ENCODE data around the gene TM9SF3.
"Not testable (repeated sequence)": the region's sequence is repeated elsewhere in the genome, so short reads cannot be mapped to it uniquely, and the experiment has no call there.

Gene TM9SF3

DNA sequence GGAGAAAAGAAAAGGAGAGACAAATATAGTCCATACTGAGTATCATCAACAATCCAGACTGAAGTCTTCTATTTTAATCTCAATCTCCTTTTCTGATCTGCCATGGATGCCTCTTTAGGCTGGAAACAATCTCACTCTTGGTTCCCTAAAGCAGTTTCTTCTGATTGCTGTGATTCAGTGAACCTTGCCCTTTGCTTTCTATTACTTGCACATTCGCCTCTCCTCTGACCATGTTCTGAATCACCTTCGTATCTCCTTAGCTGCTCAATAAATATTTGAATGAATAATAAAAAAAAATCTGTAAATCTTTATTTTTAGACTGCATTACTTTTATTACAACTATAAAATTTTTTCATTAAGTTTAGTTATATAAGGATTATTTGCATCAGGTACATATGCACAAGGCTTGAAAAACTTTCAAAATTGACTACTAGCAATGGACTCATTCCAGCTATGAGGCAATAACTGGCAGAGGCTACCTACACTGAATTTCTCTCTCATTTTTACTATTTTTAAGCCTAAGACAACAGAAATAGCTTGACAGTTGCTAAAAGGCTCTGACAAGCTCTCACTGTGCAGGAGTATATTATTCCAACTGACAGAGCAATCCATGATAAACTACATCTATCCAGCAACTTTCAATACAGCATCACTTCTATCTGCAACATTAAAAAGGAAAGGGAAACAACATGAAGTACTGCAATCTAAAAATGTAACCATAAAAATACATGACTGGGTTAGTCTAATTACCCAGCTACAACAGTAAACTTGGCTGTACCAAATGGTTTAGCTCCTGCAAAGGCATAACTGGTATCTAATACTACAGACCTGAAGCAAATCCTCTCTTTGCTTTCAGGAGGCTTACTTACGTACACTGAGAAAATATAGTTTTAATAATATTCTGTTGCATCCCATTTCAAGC, 25.6 kb downstream of the TM9SF3 start:
- no peak for DNase-seq

DNA sequence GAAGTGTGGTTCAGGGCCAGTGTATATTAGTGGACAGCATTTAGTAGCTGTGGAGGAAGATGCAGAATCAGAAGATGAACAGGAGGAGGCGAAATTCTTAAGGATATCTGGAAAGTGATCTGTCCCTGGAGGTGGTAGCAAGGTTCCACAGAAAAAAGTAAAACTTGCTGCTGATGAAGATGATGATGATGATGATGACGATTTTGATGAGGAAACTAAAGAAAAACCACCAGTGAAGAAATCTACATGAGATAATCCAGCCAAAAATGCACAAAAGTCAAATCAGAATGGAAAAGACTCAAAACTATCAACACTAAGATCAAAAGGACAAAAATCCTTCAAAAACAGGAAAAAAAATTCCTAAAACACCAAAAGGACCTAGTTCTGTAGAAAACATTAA, 26.3 kb downstream of the TM9SF3 start:
- no peak for DNase-seq

DNA sequence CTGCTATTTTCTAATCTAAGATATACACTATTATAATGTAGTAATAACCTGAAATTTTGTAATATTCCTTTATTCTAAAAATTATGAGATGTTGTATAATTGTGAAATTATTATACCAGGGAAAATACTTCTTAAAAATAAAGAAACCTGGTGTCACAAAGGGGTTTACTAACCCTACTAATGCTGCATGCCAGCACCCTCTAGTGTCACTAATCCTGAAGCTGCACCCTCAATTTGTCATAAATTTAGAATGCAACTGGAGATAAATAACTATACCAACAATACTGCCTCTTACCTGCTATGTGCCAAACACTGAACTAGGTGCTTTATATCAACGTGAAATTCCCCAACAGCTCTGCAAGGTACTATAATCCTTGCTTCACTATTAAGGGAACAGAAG, 30.8 kb downstream of the TM9SF3 start:
- DNase-seq, result peak in 1 of 2 donors; percentile 9

DNA sequence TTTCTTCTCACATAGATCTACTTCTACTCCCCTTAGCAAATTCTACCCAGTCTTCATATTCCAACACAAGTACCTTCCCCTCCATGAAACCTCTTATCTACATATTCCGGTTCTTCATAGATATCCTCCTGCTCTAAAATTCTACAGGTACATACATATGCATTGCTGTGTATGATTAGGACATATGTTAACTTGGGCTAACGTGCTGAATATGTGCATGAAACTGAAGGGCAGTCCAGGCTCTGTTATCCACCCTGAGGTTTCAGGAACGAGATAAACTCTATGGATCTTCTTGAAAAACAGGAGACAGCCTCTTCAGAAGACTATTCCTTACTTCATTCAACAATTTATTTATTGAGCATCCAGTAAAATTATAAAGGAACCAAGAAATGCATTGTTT, 31.5 kb downstream of the TM9SF3 start:
- no peak for DNase-seq

DNA sequence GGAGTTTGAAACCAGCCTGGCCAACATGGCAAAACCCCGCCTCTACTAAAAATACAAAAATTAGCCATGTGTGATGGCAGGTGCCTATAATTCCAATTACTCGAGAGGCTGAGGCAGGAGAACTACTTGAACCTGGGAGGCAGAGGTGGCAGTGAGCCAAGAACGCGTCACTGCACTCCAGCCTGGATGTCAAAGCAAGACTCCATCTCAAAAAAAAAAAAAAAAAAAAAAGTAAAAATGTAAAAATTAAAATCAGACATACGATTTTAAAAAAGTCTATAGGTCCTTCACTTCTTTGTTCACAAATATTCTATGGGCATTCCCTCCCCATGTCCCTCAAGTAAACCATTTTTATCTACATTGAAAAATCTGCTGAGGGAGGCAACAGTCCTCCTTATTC, 38.2 kb downstream of the TM9SF3 start:
- no peak for DNase-seq

DNA sequence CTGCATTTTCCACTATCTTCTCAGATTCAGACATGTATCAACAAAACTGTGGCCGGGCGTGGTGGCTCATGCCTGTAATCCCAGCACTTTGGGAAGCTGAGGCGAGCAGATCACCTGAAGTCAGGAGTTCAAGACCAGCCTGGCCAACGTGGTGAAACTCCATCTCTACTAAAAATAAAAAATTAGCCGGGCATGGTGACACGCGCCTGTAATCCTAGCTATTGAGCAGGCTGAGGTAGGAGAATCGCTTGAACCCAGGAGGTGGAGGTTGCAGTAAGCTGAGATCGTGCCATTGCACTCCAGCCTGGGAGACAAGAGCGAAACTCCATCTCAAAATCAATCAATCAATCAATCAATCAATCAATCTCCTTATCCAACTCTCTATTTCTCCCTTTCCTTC, 41.3 kb downstream of the TM9SF3 start:
- DNase-seq, result not testable (repeated sequence)

DNA sequence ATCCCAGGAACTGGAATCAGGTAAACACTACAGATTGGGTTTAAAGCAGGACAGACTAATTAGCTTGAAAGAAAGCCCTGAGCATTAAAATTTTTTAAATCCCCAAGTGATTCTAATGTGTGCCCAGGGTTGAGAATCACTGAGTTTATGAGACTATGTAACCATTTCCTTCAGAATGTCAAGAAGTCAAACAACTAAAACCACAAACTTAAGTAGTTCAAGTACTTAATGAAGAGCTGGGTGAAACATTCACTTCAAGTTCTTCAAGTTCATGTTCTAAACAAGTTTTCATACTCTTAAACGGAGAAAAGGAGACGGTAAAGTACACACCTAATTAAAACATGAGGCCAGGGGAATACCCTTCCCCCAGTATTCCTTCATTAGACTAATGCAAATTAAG, 44.9 kb downstream of the TM9SF3 start:
- DNase-seq, result no peak

DNA sequence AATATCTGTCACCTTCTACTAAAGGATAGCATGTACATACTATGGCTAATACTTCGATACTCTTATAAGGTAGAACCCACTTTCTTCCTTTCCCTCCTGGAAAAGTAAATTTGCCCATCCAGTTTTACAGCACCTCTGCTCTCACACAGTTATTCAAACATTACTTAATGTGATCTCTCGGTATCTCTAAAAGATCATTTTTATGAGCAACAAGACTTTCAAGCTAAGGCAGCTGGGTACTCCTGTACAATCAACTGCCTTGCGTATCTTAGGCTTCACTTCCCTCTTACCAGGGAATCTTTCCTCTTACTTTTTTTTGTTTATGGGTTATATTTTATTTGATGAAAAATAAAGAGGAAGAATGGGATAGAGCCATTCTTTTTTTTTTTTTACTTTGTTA, 46.6 kb downstream of the TM9SF3 start:
- no peak for DNase-seq

DNA sequence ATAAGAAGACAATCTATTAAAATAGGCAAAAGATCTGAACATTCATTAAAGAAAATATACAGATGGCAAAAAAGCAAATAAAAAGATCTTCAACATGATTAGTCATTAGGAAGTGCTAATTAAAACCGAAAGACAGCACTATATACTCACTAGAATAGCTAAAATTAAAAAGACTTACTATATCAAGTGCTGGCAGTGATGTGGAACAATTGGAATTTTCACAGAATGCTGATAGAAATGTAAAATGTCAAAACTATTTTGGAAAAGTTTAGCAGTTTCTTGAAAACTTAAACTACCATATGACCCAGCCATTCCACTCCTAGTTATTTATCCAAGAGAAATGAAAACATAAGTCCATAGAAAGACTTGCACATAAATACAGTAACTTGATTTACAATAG, 48.1 kb downstream of the TM9SF3 start:
- DNase-seq, result no peak

DNA sequence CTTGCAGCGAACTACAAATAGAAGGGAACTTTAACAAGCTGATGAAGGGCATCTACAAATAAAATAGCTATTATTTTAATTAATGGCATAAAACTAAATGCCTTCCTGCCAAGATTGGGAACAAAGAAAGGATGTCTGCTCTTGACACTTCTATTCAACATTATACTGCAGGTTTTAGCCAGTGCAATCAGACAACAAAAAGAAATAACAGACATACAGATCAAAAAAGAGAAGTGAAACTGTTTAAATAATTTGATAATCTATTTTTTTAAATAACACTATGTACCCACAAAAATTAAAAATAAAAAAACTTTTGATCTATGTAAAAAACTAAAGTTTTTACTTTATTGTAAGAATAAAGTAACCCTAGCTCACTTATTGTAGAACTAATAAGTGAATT, 50.7 kb downstream of the TM9SF3 start:
- DNase-seq, result no peak

DNA sequence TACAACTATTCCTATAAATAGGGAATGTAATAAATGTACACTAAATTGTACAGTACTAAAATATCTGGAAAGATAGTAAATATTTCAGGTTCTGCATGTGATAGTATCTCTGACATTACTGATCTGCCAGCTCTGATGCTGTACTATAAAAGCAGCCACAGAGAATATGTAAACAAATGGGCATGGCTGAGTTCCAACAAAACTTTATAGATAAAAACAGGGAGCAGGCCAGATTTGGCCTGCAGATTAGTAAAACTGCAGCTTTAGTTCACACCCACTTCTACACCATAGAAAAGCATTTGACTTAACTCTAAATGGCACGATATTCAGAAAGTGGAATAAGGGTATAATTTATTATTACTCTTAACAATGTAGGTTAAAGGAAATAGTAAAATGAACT, 54.3 kb downstream of the TM9SF3 start:
- DNase-seq, result no peak

DNA sequence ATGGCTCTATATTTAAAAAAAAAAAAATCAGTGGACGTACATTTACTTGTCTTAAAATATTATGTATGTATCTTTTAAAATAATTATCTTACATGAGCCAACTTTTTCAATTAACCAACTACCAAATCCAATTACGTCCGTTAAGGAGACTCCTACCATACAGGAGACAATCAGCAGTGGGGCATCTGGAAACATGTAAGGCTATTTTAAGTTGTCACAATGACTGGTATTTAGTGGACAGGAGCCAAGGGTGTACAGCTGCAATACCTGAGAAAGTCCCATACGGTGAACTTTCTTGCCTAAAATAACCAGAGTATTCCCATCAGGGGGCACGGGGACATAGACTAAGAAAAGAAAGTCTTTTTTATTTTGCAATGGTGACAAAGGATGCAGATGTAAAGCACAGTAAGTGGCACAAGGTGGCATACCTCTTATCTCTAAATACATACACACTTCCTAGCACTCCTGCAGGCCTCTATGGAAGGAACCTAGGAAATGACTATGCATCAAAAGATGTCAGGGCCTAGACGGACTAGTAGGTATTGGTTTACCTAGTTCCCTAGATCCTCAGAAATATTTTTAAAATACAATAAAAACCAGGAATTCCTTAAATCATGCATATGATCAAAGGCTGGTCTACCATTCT, 57.1 kb downstream of the TM9SF3 start:
- no peak for DNase-seq

DNA sequence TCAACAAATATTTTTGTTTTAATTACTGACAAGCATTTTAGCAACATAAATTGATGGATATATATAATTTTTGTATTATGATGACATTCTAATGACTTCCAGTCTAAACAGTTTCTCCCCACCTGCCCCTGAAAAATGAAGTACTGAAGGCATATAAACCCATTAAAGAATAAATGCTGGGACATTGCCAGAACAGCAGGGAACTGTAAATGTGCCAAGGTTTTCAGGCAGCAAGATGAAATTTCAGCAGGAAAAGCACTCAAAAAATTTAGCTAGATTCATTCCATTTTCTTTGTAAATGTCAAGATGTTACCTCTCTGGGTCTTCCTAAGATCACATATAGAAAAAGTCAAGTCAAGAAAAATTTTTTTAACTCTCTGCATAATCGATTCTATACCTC, 62.1 kb downstream of the TM9SF3 start:
- DNase-seq, result no peak

DNA sequence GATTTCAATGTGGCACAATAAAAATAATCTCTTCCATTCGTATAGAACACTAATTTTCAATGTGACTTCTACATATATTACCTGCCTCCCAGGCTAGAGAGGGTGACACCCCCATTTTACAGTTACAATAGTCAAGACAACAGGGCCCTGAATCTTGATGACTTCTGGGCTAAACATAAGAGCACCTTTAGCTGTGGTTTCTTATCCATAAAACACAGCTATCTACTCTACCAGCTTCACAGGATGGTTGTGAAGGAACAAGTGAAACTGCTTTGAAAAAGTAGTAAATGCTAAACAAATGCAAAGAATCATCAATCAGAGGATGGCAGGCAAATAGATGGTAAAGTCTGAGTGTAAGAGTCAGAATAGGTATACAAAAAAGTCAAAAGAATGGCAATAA, 69.5 kb downstream of the TM9SF3 start:
- no peak for DNase-seq

DNA sequence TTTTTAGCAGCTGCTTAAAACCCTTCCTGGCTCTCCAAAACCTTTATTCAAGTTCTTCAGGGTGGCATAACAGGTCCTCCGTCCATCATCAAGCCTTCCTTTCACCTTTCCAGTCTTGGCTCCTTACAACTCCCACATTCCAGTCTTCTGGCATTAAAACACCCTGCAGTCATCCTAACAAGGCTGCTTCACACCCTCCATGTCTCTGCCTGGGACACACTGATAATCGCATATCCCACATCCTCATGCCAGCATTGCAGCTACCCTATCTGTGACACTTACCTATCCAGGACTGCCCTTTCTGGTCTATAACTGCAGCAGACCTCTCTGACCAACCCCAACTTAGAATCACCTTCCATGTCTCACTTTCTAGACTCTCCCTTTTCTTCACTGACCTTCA, 70.5 kb downstream of the TM9SF3 start:
- DNase-seq, result no peak

DNA sequence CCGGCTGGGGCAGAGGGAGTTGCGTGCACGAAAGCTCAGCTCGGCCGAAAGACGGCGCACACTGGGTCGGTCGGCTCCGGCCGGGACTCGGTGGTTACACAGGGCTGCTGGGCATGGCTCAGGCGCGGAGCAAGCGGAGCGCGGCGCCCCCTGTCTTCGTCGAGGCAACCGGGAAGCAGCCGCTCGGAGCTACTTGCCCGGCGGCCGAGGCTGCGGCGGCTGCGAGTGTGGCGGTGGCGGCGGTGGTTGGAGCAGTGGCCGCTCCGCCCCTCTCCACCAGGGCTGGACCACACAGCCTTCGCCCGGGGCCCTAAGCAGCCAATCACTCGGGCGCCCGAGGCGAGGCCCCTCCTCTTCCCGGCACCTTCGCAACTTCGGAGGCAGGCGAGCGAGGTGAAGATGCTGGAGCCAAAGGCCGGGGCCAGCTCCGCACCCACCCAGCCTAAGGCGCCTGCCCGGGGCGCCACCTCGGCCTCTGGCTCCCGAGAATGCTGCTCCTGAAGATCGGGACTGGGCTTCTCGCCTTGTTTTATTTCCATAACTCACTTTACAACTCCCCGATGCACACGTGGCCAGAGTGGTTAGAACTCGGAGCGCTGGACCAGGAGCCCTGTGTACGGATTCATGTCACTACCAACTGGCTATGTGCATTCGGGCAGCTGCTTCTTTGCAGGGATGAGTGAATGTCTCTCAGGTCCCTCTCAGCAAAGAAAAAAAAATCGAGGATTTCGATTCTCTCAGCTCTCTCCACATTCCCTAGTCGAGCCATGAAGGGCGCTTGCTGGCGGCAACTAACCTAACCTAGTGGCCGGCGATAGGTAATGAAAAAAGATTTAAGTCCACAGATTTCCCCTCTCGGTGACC, 72.9 kb downstream of the TM9SF3 start, which contains the start of gene TLL2:
TLL2 (minus strand) TSS at position 229 of the 864 bp plus-strand sequence. CDS start 241 bp downstream, outside the sequence.
- DNase-seq, result peak; percentile 69 to 72

DNA sequence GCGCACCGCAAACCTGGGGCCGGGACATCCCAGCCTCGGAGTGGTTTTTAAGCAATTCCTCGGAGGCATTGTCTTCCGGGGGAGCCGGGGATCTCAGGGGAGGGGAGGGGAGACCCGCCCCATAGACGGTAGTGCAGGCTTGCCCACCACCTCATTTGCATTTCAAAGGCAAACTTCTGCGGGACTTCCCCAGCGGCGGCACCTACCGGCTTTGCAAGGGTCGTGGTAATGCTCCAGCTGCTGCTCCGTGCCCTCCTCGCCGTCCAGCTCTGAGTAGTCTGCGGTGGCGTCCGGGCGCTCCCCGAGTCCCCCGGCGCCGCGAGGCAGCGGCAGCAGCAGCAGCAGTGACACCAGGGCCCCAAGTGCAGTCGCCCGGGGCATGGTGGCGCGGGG, 73.5 kb downstream of the TM9SF3 start:
- no peak for DNase-seq

DNA sequence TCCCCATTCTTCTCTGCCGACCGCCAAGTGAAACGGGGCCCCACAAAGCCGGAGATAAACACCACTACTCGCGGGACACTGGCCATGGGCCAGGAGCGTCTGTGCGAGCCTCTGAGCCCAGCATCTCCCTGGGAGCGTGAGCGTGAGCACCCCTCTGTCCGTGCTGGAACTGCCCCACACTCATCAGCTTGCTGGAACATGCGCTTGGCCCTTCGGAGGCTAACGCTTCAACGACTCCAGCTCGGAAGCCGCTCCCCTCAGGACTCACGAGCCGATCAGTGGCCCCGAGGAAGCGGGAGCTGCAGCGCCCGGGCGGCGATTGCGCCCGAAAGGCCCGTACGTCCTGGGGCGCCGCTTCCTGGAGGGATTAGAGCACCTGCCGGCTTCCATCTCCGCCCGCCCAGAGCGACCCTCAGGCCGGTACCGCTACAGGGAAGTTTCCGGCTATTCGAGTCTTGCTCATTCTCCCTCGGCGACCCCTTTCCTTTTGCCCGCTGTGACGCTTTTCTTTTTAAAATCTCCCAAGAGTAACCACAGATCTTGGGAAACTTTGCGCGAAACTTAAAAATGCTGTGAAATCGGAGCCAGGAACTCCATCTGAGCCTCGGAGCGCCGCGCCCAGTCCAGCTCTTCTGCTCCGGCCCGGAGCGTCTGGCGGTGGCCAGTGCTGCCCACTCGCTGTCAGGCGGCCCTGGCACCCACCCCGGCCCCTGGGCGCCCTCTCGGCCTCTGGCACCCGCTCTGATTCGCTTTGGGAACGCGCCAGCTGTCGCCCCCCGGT, 74.1 kb downstream of the TM9SF3 start:
- DNase-seq, result peak in 1 of 2 donors; percentile 31

DNA sequence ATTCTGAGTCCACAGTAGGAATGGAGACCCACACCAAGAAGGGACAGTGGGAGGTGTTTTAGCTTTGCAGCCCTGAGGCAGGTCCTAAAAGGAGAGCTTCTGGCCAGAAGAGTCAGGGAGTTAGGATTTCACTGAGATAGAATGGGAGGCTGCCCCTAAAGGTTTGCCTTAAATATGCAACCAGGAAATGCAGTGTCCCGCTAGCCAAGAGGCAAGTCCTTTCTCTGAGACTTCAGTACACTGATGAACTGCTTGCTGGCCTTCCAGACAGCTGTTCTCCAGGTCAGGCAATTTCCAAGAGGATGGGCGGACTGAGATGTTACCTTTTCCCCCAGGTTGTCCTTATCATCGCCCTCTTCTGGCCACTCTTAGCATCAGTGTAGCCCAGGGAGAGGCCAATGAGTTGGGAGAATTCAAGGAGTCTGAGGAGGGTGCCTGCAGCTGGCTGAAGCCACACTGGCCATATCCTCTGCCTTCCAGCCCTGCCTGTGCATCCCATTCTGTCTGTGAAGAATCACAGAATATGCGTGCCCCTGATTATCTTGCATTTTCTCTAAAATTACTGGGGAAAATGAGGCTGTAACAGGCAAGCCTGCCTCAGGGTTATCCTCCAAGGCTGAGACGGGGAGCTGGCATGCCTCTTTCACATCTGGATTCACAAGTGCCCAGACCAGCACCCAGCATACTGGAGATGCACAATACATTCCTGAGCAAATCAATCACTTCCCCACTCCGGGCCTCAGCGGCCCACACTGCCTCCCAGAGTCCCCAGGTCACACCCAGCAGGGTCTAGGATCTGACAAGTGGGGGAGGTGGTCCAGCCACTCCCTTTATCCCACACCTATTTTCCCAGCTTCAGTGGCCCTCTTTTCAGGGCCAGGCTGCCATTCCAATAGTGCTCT, 75.5 kb downstream of the TM9SF3 start:
- DNase-seq, result peak in 1 of 2 donors; percentile 37

DNA sequence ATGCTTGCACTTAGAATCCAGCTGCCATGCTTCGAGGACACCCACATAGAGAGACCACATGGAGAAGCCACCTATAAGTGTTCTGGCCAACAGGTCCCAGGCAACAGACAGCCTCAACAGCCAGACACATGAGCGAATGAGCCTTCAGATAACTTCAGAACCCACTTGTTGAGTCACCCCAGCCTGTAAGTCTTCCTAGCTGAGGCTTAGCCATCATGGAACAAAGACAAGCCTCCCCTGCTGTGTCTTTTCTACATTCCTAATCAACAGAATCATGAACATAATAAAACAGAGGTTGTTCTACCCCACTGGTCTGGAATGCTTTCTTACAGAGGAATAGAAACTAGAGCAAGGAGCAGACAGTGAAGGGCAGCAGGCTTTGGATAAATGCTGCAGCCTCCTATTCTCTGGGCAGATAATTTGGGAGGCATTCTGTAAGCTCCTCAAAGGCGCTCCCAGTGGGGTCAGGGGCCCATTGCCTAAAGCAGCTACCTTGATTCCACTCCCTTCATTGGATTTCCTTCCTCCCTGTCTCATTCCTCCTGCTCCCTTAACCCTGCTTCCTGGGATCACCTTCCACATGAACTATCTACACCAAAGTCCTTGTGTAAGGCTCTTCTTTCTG, 77.7 kb downstream of the TM9SF3 start:
- DNase-seq, result no peak

DNA sequence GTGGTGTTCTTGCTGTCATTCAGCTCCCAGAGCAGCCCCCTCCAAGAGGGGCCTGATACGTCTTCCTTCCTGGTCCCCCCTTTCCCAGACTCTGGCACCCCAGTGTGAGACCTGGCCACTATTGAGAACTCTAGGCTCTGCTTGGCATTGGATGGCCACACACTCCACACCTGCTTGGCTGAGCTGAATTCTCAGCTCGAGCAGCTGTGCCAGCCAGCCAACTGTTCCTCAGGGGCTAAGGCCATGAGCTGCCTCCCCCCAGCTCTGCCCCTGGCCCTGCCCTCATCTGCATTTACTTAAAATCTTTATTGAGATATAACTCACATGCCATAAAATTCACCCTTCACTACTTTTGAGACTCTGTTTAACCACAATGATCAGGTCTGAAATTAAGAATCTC, 79.8 kb downstream of the TM9SF3 start:
- DNase-seq, result no peak

All from inflammatory macrophage treated with lipopolysaccharide for 1 hour (primary cell).